ENCODE results near the gene SCCPDH. TPM values are rescaled to one million over a fixed set of nuclear protein-coding genes. Genes with fewer than 3 reads are reported as not detected.

Gene SCCPDH
- total RNA-seq, 4 donors from 2014 or later = 0.95 to 8.2 (median 3.8) TPM

GRCh38 chr1:246773213-246773641 lies 49.0 kb downstream of the SCCPDH start:
- H3K9me3 ChIP-seq = no peaks in the 10 kb centered on the region
- WGBS, 2 donors = 45 to 69% methylated on average over 4 of the region's 4 CpGs
- intact Hi-C loops (cut with DNase I) = no loop called here
- peaks cover 0 to 16% (median 9%) of the 10 kb centered on the region in 3 donors for H3K4me1 ChIP-seq
- H3K4me3 ChIP-seq = no peak overlapping the region
- DNase-seq = no peak
- no peaks in the 10 kb centered on the region for H3K27me3 ChIP-seq
- TF ChIP-seq, protein P1, sequence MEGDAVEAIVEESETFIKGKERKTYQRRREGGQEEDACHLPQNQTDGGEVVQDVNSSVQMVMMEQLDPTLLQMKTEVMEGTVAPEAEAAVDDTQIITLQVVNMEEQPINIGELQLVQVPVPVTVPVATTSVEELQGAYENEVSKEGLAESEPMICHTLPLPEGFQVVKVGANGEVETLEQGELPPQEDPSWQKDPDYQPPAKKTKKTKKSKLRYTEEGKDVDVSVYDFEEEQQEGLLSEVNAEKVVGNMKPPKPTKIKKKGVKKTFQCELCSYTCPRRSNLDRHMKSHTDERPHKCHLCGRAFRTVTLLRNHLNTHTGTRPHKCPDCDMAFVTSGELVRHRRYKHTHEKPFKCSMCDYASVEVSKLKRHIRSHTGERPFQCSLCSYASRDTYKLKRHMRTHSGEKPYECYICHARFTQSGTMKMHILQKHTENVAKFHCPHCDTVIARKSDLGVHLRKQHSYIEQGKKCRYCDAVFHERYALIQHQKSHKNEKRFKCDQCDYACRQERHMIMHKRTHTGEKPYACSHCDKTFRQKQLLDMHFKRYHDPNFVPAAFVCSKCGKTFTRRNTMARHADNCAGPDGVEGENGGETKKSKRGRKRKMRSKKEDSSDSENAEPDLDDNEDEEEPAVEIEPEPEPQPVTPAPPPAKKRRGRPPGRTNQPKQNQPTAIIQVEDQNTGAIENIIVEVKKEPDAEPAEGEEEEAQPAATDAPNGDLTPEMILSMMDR (IDR thresholded peaks at IDR 0.05) = no peak
- no peak for TF ChIP-seq POLR2A (IDR thresholded peaks at IDR 0.05)
- no peak overlapping the region for H3K27ac ChIP-seq
- H3K36me3 ChIP-seq = peaks cover 0 to 29% (median 0%) of the 10 kb centered on the region in 3 donors

GRCh38 chr1:246775531-246776385 lies 51.5 kb downstream of the SCCPDH start:
- Histone ChIP-seq H3K4me1 (peaks cover 0 to 5% (median 0%) of the 10 kb centered on the region in 3 donors), H3K27me3 (no peaks in the 10 kb centered on the region), H3K27ac (no peak overlapping the region), H3K36me3 (peaks cover 0 to 31% (median 0%) of the 10 kb centered on the region in 3 donors), H3K9me3 (no peaks in the 10 kb centered on the region), H3K4me3 (no peak overlapping the region)
- DNase-seq = no peak
- no peak for TF ChIP-seq POLR2A (IDR thresholded peaks at IDR 0.05)
- TF ChIP-seq, protein P1 (IDR thresholded peaks at IDR 0.05) = no peak
- 93% methylated on average over 20 to 21 of the region's 23 CpGs for WGBS, 2 donors
- intact Hi-C loops (cut with DNase I) = no loop called here

- Histone ChIP-seq H3K36me3 (peaks cover 0 to 31% (median 0%) of the 10 kb centered on the region in 3 donors), H3K9me3 (no peaks in the 10 kb centered on the region), H3K4me1 (peaks cover 0 to 5% (median 0%) of the 10 kb centered on the region in 3 donors), H3K4me3 (no peak overlapping the region), H3K27me3 (no peaks in the 10 kb centered on the region), H3K27ac (no peak overlapping the region)
- WGBS, 2 donors = 88 to 97% methylated on average over 5 to 6 of the region's 6 CpGs
- DNase-seq = no peak
- intact Hi-C loops (cut with DNase I) = no loop called here
- no peak for TF ChIP-seq POLR2A (IDR thresholded peaks at IDR 0.05)
- TF ChIP-seq, protein P1 (IDR thresholded peaks at IDR 0.05) = no peak
Measured at GRCh38 chr1:246776923-246777322, 52.7 kb downstream of the SCCPDH start.

DNA sequence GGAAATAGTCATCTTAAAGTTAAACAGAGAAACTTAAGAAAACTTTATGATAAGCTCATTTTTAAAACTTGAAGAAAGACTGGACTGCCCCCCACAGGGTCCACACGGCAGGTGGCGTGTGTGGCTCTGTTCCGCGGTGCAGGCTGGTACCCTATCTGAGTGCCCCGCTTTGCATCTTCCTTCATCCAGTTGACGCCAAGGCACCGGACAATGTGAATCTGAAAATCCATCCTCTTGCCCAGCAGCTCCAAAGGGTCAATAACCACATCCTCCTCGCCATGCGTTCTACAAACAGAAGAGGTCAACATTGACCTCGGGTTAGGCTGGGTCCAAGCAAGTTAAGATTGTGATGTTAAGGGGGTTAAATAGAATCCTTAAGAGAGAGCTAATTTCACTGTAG lies 54.5 kb downstream of the SCCPDH start:
- H3K9me3 ChIP-seq = no peaks in the 10 kb centered on the region
- no peaks in the 10 kb centered on the region for H3K27me3 ChIP-seq
- 90% methylated on average over 10 of the region's 10 CpGs for WGBS, 2 donors
- peaks cover 0 to 26% (median 0%) of the 10 kb centered on the region in 3 donors for H3K36me3 ChIP-seq
- DNase-seq = no peak
- H3K27ac ChIP-seq = no peak overlapping the region
- no peak overlapping the region for H3K4me3 ChIP-seq
- TF ChIP-seq, protein P1 (IDR thresholded peaks at IDR 0.05) = no peak
- no peak for TF ChIP-seq POLR2A (IDR thresholded peaks at IDR 0.05)
- peaks cover 0 to 5% (median 0%) of the 10 kb centered on the region in 3 donors for H3K4me1 ChIP-seq
- intact Hi-C loops (cut with DNase I) = no loop called here

DNA sequence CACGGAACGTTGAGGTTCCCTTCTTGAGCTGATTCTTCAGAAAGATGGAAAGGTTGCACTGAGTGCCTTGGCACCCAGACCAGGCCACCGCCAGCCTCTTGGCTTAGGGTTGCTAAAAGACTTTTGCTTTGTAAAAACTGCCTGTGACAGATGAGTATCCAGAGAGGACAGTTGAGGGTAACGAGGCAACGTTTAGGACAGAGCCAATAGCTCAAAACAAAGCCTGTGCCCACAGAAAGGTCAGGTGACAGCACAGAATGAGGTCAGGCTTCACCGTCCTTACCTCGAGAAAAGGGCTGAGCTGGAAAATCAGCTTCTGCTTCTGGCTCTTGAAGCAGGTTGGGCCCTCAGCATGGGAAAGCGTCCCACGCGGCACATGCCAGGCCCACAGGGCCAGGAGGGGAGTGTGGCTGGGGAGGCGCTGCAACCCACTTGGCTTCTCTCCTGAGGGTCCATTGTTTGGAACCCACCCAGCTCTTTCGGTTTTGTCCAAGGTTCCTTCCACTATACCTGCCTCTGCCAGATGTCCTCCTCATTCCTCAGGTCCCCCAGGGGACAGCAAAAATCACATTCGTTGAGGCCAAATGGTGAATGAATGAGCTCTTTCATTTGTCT lies 55.5 kb downstream of the SCCPDH start:
- 81 to 87% methylated on average over 11 to 13 of the region's 13 CpGs for WGBS, 2 donors
- Histone ChIP-seq H3K36me3 (peaks cover 0 to 26% (median 0%) of the 10 kb centered on the region in 3 donors), H3K4me3 (no peak overlapping the region), H3K27me3 (no peaks in the 10 kb centered on the region), H3K27ac (no peak overlapping the region), H3K4me1 (peaks cover 0 to 5% (median 0%) of the 10 kb centered on the region in 3 donors), H3K9me3 (no peaks in the 10 kb centered on the region)
- intact Hi-C loops (cut with DNase I) = no loop called here
- TF ChIP-seq, protein P1 (IDR thresholded peaks at IDR 0.05) = no peak
- TF ChIP-seq POLR2A (IDR thresholded peaks at IDR 0.05) = no peak
- no peak for DNase-seq
